Common myeloid progenitor, CD34-positive (primary cell): ENCODE data around the gene GP2.
"Not testable (repeated sequence)": the region's sequence is repeated elsewhere in the genome, so short reads cannot be mapped to it uniquely, and the experiment has no call there.

Experiments
- CTCF ChIA-PET: fragments of 350-600 bp; sonication (Branson Sonifier 250); formaldehyde crosslinking; loops from one replicate; lab custom pipeline; 2021; ENCODE audit warnings: antibody characterized with exemption; lab: Charles Lee
- POLR2A ChIA-PET: fragments of 350-600 bp; sonication (Branson Sonifier 250); formaldehyde crosslinking; loops from one replicate; lab custom pipeline; 2021; ENCODE audit warnings: antibody characterized with exemption; lab: Charles Lee
- DNase-seq, 3 donors: peaks; one replicate each; pipeline versions ENCODE4 v3.0.0 to v3.0.0-alpha.2; 2013
- H3K27ac ChIP-seq, 2 experiments: 1 replicate in 1 of 2; 2 replicates in 1 of 2; pipeline ENCODE4 v1.7.0; 2013; ENCODE audit warnings: inconsistent platforms in 2 of 2, low read length in 2 of 2, mild to moderate bottlenecking in 2 of 2, low read depth in 1 of 2, moderate library complexity in 1 of 2; ENCODE audit not compliant: severe bottlenecking in 2 of 2, insufficient read depth in 1 of 2, poor library complexity in 1 of 2
- H3K27me3 ChIP-seq, 5 experiments: replicated peaks in 2 of 5; 1 replicate in 3 of 5; 2 replicates in 2 of 5; pipeline versions ENCODE4 v1.6.1 to v1.7.0; 2013; ENCODE audit warnings: low read length in 4 of 5, mild to moderate bottlenecking in 2 of 5, moderate library complexity in 2 of 5, inconsistent platforms in 1 of 5; ENCODE audit not compliant: insufficient read depth in 5 of 5, control insufficient read depth in 4 of 5
- H3K36me3 ChIP-seq, 4 experiments: 1 replicate in 2 of 4; 2 replicates in 2 of 4; pipeline versions ENCODE4 v1.6.1 to v1.7.0; 2013; ENCODE audit warnings: low read length in 3 of 4, control low read depth in 1 of 4, mild to moderate bottlenecking in 1 of 4; ENCODE audit not compliant: control insufficient read depth in 4 of 4, insufficient read depth in 4 of 4
- H3K4me1 ChIP-seq, 4 experiments: 1 replicate in 3 of 4; 2 replicates in 1 of 4; pipeline versions ENCODE4 v1.6.1 to v1.7.1; 2013; ENCODE audit warnings: low read length in 3 of 4, mild to moderate bottlenecking in 3 of 4, control low read depth in 1 of 4, inconsistent platforms in 1 of 4, moderate library complexity in 1 of 4; ENCODE audit not compliant: control insufficient read depth in 4 of 4, insufficient read depth in 4 of 4; ENCODE audit errors: control extremely low read depth in 1 of 4
- H3K4me3 ChIP-seq, 7 experiments: 1 replicate in 4 of 7; 2 replicates in 3 of 7; pipeline versions ENCODE4 v1.5.1 to v1.7.0; 2013; ENCODE audit warnings: mild to moderate bottlenecking in 7 of 7, low read length in 6 of 7, moderate library complexity in 6 of 7, inconsistent platforms in 2 of 7, low read depth in 2 of 7, control low read depth in 1 of 7; ENCODE audit not compliant: insufficient read depth in 4 of 7, control insufficient read depth in 1 of 7; ENCODE audit errors: extremely low read depth in 1 of 7
- H3K9me3 ChIP-seq, 5 experiments: 1 replicate in 4 of 5; 2 replicates in 1 of 5; pipeline versions ENCODE4 v1.6.1 to v1.7.1; 2013; ENCODE audit warnings: low read length in 4 of 5, mild to moderate bottlenecking in 2 of 5, inconsistent platforms in 1 of 5, low read depth in 1 of 5, moderate library complexity in 1 of 5; ENCODE audit not compliant: control insufficient read depth in 4 of 5, insufficient read depth in 2 of 5; ENCODE audit errors: control extremely low read depth in 1 of 5
- WGBS: methylation state at CpG from one replicate; pipeline ENCODE4 v1.1.5; 2013; ENCODE audit not compliant: insufficient coverage; 5-methylcytosine and 5-hydroxymethylcytosine counted together

The GP2 gene

DNA sequence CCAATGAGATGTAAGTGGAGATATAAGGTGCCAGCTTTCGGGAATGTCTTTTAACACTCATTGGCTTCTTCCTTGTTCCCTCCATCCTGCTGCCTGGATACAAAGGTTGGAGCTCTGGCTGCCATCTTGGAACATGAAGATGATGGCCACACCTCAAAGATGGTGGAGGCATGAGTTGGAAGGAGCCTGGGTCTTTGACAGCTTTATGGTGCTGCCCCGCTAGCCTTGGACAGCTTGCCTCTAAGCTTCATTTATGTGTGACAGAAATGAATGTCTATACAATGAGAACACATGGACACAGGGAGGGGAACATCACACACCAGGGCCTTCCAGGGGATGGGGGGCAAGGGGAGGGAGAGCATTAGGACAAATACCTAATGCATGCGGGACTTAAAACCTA is 13.6 kb downstream of the GP2 start:
- Histone ChIP-seq H3K27ac (no peak overlapping the region), H3K36me3 (no peaks in the 10 kb centered on the region), H3K4me3 (no peak overlapping the region), H3K4me1 (no peaks in the 10 kb centered on the region), H3K27me3 (peaks cover 0 to 13% (median 2%) of the 10 kb centered on the region in 5 experiments), H3K9me3 (no peaks in the 10 kb centered on the region)
- POLR2A ChIA-PET, result no interaction called here
- 100% methylated on average over 1 of the region's 3 CpGs for WGBS
- no peak for DNase-seq
- CTCF ChIA-PET, result interaction anchor here (2.6 kb wide), 1 partner anchor 14 kb away, joined by 9 read pairs; no protein-coding TSS in a partner anchor

GRCh38 chr16:20312536-20313095 is 14.7 kb downstream of the GP2 start:
- H3K4me3 ChIP-seq, H3K27me3 ChIP-seq, DNase-seq, H3K36me3 ChIP-seq, POLR2A ChIA-PET, H3K27ac ChIP-seq, H3K4me1 ChIP-seq, H3K9me3 ChIP-seq: not testable (repeated sequence)
- CTCF ChIA-PET, result interaction anchor here (2.6 kb wide), 1 partner anchor 13 kb away, joined by 9 read pairs; no protein-coding TSS in a partner anchor
- WGBS, result 97% methylated on average over 6 of the region's 7 CpGs

DNA sequence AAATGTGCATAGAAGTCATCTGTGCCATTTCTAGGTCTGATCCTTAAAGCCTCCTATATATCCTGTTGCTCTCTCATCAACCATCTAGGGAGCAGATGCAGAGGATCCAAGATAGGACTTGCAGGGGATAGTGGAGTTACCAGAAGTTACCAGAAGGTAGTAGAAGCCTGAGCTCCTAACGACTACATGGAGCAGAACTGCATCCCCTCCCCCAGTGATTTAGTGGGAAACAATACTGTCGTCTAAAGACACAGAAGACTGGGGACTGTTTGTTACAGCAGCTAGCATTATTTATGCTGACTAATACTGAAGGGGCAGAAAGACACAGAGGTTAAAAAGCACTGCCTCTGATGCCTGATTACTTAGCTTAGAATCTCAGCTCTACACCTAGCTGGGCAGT is 15.8 kb downstream of the GP2 start:
- Histone ChIP-seq H3K9me3 (no peaks in the 10 kb centered on the region), H3K36me3 (no peaks in the 10 kb centered on the region), H3K27ac (no peak overlapping the region), H3K4me1 (no peaks in the 10 kb centered on the region), H3K27me3 (peaks cover 0 to 6% (median 0%) of the 10 kb centered on the region in 5 experiments), H3K4me3 (no peak overlapping the region)
- POLR2A ChIA-PET, result no interaction called here
- 100% methylated on average over 1 of the region's 2 CpGs for WGBS
- CTCF ChIA-PET, result interaction anchor here (2.6 kb wide), 1 partner anchor 11 kb away, joined by 9 read pairs; no protein-coding TSS in a partner anchor
- DNase-seq, result no peak

- 98% methylated on average over 9 of the region's 11 CpGs for whole genome bisulfite sequencing
- H3K27me3 ChIP-seq, result peaks cover 0 to 5% (median 0%) of the 10 kb centered on the region in 5 experiments
- no peak for DNase-seq
- H3K4me3 ChIP-seq, result no peak overlapping the region
- no peaks in the 10 kb centered on the region for H3K9me3 ChIP-seq
- H3K36me3 ChIP-seq, result no peaks in the 10 kb centered on the region
- H3K4me1 ChIP-seq, result no peaks in the 10 kb centered on the region
- ChIA-PET CTCF (no interaction called here), POLR2A (no interaction called here)
- no peak overlapping the region for H3K27ac ChIP-seq
Observed at GRCh38 chr16:20310421-20311395, 16.6 kb downstream of the GP2 start.

DNA sequence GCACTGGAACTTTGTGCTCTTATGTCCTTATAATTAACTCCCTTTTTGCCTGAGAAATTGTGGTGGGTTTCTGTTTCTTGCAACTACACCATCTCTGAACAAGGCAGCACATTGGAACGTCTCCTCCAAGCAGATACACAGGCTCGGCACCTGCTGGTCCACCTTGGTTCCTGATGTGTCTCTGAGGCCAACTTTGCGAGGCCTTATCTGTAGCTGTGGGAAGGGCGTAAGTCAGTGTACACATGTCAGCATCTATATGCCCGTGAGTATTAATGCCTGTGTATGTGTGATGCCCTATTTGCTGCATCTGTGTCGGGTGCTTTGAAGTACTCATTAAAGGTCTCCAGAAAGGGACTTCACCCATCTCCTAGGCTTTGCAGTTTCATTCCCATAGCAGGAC is 17.5 kb downstream of the GP2 start:
- POLR2A ChIA-PET, result no interaction called here
- 100% methylated on average over 5 of the region's 6 CpGs for WGBS
- Histone ChIP-seq H3K9me3 (no peaks in the 10 kb centered on the region), H3K4me3 (no peak overlapping the region), H3K36me3 (no peaks in the 10 kb centered on the region), H3K4me1 (no peaks in the 10 kb centered on the region), H3K27me3 (peaks cover 0 to 6% (median 0%) of the 10 kb centered on the region in 5 experiments), H3K27ac (no peak overlapping the region)
- CTCF ChIA-PET, result interaction anchor here (1.0 kb wide), 1 partner anchor 9 kb away, joined by 3 read pairs; no protein-coding TSS in a partner anchor
- DNase-seq, result no peak

GRCh38 chr16:20308801-20309590 is 18.3 kb downstream of the GP2 start:
- Histone ChIP-seq H3K4me1 (no peaks in the 10 kb centered on the region), H3K27ac (no peak overlapping the region), H3K27me3 (peaks cover 0 to 6% (median 0%) of the 10 kb centered on the region in 5 experiments), H3K4me3 (no peak overlapping the region), H3K9me3 (no peaks in the 10 kb centered on the region), H3K36me3 (no peaks in the 10 kb centered on the region)
- ChIA-PET CTCF (interaction anchor here (1.0 kb wide), 1 partner anchor 9 kb away, joined by 3 read pairs; no protein-coding TSS in a partner anchor), POLR2A (no interaction called here)
- 94% methylated on average over 3 of the region's 4 CpGs for WGBS
- no peak for DNase-seq
